Lung (tissue), 12 donors: Measurements from ENCODE around the gene CNPY3. TPM values are rescaled to one million over a fixed set of nuclear protein-coding genes. Genes with fewer than 3 reads are reported as not detected.
A peak's percentile ranks its signal among the peaks of the same experiment; 100 is the strongest.
"Not testable (repeated sequence)": the region's sequence is repeated elsewhere in the genome, so short reads cannot be mapped to it uniquely, and the experiment has no call there.

ENCODE experiments used
- ATAC-seq: fragments of 200-7000 bp; cut with Tn5 transposase; one replicate; pipeline ENCODE4 v1.9.1; 2020; ENCODE audit warnings: moderate number of reproducible peaks; ENCODE audit not compliant: insufficient read depth, low FRiP score
- DNase-seq, 3 donors: peaks; one replicate each; pipeline ENCODE4 v3.0.0-alpha.2; 2013 to 2017
- H3K27ac ChIP-seq, 2 donors: one replicate each; pipeline ENCODE4 v1.5.1; 2013; ENCODE audit warnings: mild to moderate bottlenecking in 2 of 2, moderate library complexity in 2 of 2, control low read depth in 1 of 2, inconsistent platforms in 1 of 2, low read depth in 1 of 2, low read length in 1 of 2
- H3K27me3 ChIP-seq, 3 donors: one replicate each; pipeline ENCODE4 v1.5.1; 2013; ENCODE audit warnings: low read length in 2 of 3; ENCODE audit not compliant: control insufficient read depth in 3 of 3, insufficient read depth in 3 of 3
- H3K36me3 ChIP-seq, 4 donors: one replicate each; pipeline ENCODE4 v1.5.1; 2013; ENCODE audit warnings: low read length in 4 of 4, mild to moderate bottlenecking in 1 of 4, moderate library complexity in 1 of 4; ENCODE audit not compliant: control insufficient read depth in 4 of 4, insufficient read depth in 4 of 4
- H3K4me1 ChIP-seq, 5 donors: one replicate each; pipeline ENCODE4 v1.5.1; 2013; ENCODE audit warnings: low read length in 5 of 5, mild to moderate bottlenecking in 2 of 5, moderate library complexity in 1 of 5; ENCODE audit not compliant: control insufficient read depth in 5 of 5, insufficient read depth in 5 of 5
- H3K4me3 ChIP-seq: one replicate; pipeline ENCODE4 v1.5.1; 2013; ENCODE audit warnings: mild to moderate bottlenecking, control low read depth, moderate library complexity
- H3K9ac ChIP-seq, 2 donors: one replicate each; pipeline ENCODE4 v1.5.1; 2013; ENCODE audit warnings: low read length in 2 of 2, control low read depth in 1 of 2; ENCODE audit not compliant: insufficient read depth in 1 of 2
- H3K9me3 ChIP-seq, 4 donors: one replicate each; pipeline ENCODE4 v1.5.1; 2013; ENCODE audit warnings: low read length in 3 of 4, mild to moderate bottlenecking in 1 of 4, moderate library complexity in 1 of 4; ENCODE audit not compliant: control insufficient read depth in 4 of 4, insufficient read depth in 3 of 4
- CTCF ChIP-seq: IDR thresholded peaks from 2 replicates; pipeline ENCODE4 v1.5.1; 2012; ENCODE audit warnings: mild to moderate bottlenecking; ENCODE audit errors: control extremely low read depth, extremely low read depth
- WGBS, 2 donors: extraction: QIAGEN DNeasy Blood & Tissue Kit; methylation state at CpG; one replicate each; pipeline ENCODE4 v1.1.7; 2013; 5-methylcytosine and 5-hydroxymethylcytosine counted together
- polyA plus RNA-seq, 2 donors: library from polyadenylated mRNA; stranded (reverse); fragments of 200-250 nt; gene quantifications; one replicate each; pipeline ENCODE4 v1.2.1, GENCODE V29; 2013
- total RNA-seq, 2 donors: library from RNA; depleted of rRNA in 1 of 2; stranded (reverse); fragments of >200 nt in 1 of 2; gene quantifications; one replicate each; pipeline ENCODE4 v1.2.1, GENCODE V29; 2014 to 2021
- donor health status: control.
- donor health status: control.
- donor health status: Bipolar disorder and iron deficiency.
- donor health status: healthy.
- donor health status: DM: yes; HTN: yes; CAD: no.

CNPY3 gene
- total and polyA plus RNA-seq, 4 donors, result 36.0 to 90.5 (median 56.2) TPM

DNA sequence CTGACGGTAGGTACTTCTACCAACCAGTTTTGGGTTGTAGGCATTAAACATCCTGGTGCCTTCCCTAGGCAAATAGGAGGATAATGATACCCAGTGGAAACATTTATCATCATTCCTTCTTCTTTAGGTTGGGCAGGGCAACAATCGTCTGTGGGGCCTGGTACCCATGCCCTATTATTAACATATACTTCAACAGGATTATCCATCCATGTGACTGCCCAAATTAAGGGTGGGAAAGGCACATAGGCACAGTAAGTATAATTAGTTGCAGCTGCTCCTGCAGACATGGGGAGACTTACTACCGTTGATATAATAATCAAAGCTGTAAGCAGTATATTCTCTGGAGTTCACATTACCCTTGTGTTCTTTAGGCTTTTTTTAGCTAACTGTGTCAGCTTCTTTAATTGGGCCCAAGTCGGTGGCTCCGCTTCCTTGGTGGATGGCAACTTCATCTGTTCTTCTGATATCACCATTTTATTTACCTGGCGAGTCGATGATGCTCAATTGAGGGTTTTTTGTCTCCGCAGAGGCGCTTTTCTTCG lies 33.0 kb upstream of the CNPY3 start:
- no peak for ATAC-seq
- H3K27me3 ChIP-seq, result no peaks in the 10 kb centered on the region
- DNase-seq, result no peak
- no peak overlapping the region for H3K27ac ChIP-seq
- H3K9me3 ChIP-seq, result no peaks in the 10 kb centered on the region
- H3K4me1 ChIP-seq, result peaks cover 0 to 14% (median 0%) of the 10 kb centered on the region in 5 donors
- no peaks in the 10 kb centered on the region for H3K36me3 ChIP-seq
- H3K4me3 ChIP-seq, result no peak overlapping the region
- WGBS, 2 donors, result 85 to 86% methylated on average over 10 of the region's 10 CpGs
- H3K9ac ChIP-seq, result no peak overlapping the region
- no peak for TF ChIP-seq CTCF

GRCh38 chr6:42898891-42899361 lies 30.4 kb upstream of the CNPY3 start:
- H3K27ac ChIP-seq, result no peak overlapping the region
- H3K4me1 ChIP-seq, result peaks cover 0 to 32% (median 2%) of the 10 kb centered on the region in 5 donors
- H3K27me3 ChIP-seq, result no peaks in the 10 kb centered on the region
- DNase-seq, result peak; percentile 63 to 81 (median 76)
- TF ChIP-seq CTCF, result peak; percentile 75
- no peak for ATAC-seq
- no peak overlapping the region for H3K9ac ChIP-seq
- 10% methylated on average over 10 of the region's 10 CpGs for WGBS, 2 donors
- H3K36me3 ChIP-seq, result no peaks in the 10 kb centered on the region
- H3K9me3 ChIP-seq, result no peaks in the 10 kb centered on the region
- H3K4me3 ChIP-seq, result no peak overlapping the region

GRCh38 chr6:42899871-42900270 lies 29.4 kb upstream of the CNPY3 start:
- Histone ChIP-seq H3K9me3 (no peaks in the 10 kb centered on the region), H3K4me1 (peaks cover 0 to 32% (median 2%) of the 10 kb centered on the region in 5 donors), H3K4me3 (no peak overlapping the region), H3K27ac (no peak overlapping the region), H3K27me3 (no peaks in the 10 kb centered on the region), H3K36me3 (no peaks in the 10 kb centered on the region), H3K9ac (no peak overlapping the region)
- ATAC-seq (no peak), DNase-seq (peak; percentile 39 to 78 (median 60))
- 63 to 77% methylated on average over 8 of the region's 8 CpGs for WGBS, 2 donors
- no peak for TF ChIP-seq CTCF

DNA sequence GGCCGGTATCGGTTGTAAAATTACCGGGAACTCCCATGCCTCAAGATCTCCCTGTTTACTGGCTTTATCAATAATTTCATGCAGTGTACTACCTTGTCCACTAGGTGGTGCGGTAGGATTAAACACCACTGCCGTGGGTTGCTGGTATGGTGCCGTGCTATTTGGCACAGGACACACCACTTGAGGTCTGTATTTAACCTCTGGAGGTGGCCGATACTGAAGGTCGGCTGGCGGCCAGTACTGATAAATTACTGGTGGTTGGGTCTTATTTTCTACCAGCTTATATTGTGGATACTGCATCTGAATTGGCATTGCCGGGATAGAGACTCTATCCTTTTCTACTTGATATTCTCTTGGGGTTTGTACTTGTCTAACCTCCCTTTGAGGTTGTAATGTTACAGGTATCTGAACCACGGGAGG lies 27.7 kb upstream of the CNPY3 start:
- Histone ChIP-seq H3K27ac (peak overlapping the region in 1 of 2 donors; percentile 62), H3K4me1 (peaks cover 0 to 32% (median 2%) of the 10 kb centered on the region in 5 donors), H3K36me3 (no peaks in the 10 kb centered on the region), H3K9ac (peak overlapping the region in 1 of 2 donors; percentile 17), H3K4me3 (no peak overlapping the region), H3K27me3 (no peaks in the 10 kb centered on the region), H3K9me3 (no peaks in the 10 kb centered on the region)
- ATAC-seq (peak; percentile 95), DNase-seq (peak; percentile 83 to 93 (median 92))
- 4 to 6% methylated on average over 11 of the region's 11 CpGs for WGBS, 2 donors
- TF ChIP-seq CTCF, result peak; percentile 98

DNA sequence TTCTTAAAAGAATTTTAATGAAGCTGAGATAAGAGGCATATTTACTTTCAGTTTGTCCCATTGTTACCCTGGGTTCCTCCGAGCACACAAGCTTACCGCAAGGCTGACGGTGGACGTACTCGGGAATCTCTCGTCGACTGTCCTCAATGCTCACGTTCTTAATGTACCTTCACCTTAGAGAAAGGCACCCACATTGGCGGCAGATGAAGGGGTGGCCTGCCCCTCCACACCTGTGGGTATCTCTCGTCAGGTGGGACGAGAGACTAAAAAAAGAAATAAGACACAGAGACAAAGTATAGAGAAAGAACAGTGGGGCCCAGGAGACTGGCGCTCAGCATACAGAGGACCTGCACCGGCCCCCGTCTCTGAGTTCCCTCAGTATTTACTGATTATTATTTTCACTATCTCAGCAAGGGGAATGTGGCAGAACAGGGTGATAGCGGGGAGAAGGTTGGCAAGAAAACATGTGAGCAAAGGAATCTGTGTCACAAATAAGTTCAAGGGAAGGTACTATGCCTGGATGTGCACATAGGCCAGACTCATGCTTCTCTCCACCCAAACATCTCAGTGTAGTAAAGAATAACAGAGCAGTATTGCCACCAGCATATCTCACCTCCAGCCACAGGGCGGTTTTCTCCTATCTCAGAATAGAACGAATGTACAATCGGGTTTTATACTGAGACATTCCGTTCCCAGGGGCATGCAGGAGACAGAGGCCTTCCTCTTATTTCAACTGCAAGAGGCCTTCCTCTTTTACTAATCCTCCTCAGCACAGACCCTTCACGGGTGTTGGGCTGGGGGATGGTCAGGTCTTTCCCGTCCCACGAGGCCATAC lies 26.6 kb upstream of the CNPY3 start:
- Histone ChIP-seq H3K27ac (peak overlapping the region in 1 of 2 donors; percentile 62), H3K4me1 (peaks cover 0 to 32% (median 2%) of the 10 kb centered on the region in 5 donors), H3K9ac (peak overlapping the region in 1 of 2 donors; percentile 17)
- H3K4me3 ChIP-seq, H3K27me3 ChIP-seq, ATAC-seq, H3K36me3 ChIP-seq, H3K9me3 ChIP-seq: not testable (repeated sequence)
- 63 to 76% methylated on average over 22 of the region's 22 CpGs for WGBS, 2 donors
- peak in 1 of 3 donors; percentile 18 for DNase-seq
